ENCODE measurements around the gene PKNOX2.

PKNOX2 gene

DNA sequence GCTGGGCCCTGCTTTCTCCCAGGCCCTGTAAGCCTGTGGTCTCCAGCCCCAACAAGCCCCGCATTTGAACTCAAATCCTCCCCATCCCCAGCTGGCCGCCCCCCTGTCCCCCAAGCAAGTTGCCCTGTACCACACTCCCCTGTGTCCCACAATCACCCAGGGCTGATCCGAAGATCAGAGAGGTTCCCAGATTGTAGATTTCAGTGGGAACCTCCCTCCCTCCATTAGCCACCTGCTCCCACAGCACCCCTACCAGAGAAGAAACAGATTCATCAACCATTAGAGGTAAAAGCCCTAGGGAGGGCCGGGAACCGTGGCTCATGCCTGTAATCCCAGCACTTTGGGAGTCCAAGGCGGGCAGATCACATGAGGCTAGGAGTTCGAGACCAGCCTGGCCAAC is 224.1 kb downstream of the PKNOX2 start:
- TF ChIP-seq, protein P1, sequence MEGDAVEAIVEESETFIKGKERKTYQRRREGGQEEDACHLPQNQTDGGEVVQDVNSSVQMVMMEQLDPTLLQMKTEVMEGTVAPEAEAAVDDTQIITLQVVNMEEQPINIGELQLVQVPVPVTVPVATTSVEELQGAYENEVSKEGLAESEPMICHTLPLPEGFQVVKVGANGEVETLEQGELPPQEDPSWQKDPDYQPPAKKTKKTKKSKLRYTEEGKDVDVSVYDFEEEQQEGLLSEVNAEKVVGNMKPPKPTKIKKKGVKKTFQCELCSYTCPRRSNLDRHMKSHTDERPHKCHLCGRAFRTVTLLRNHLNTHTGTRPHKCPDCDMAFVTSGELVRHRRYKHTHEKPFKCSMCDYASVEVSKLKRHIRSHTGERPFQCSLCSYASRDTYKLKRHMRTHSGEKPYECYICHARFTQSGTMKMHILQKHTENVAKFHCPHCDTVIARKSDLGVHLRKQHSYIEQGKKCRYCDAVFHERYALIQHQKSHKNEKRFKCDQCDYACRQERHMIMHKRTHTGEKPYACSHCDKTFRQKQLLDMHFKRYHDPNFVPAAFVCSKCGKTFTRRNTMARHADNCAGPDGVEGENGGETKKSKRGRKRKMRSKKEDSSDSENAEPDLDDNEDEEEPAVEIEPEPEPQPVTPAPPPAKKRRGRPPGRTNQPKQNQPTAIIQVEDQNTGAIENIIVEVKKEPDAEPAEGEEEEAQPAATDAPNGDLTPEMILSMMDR (IDR thresholded peaks at IDR 0.05; ENCODE audit: insufficient read depth, low read length), result no peak
- no peak for TF ChIP-seq SPI1 (IDR thresholded peaks at IDR 0.05; ENCODE audit: borderline replicate concordance, low read depth)
- TF ChIP-seq, protein P2, sequence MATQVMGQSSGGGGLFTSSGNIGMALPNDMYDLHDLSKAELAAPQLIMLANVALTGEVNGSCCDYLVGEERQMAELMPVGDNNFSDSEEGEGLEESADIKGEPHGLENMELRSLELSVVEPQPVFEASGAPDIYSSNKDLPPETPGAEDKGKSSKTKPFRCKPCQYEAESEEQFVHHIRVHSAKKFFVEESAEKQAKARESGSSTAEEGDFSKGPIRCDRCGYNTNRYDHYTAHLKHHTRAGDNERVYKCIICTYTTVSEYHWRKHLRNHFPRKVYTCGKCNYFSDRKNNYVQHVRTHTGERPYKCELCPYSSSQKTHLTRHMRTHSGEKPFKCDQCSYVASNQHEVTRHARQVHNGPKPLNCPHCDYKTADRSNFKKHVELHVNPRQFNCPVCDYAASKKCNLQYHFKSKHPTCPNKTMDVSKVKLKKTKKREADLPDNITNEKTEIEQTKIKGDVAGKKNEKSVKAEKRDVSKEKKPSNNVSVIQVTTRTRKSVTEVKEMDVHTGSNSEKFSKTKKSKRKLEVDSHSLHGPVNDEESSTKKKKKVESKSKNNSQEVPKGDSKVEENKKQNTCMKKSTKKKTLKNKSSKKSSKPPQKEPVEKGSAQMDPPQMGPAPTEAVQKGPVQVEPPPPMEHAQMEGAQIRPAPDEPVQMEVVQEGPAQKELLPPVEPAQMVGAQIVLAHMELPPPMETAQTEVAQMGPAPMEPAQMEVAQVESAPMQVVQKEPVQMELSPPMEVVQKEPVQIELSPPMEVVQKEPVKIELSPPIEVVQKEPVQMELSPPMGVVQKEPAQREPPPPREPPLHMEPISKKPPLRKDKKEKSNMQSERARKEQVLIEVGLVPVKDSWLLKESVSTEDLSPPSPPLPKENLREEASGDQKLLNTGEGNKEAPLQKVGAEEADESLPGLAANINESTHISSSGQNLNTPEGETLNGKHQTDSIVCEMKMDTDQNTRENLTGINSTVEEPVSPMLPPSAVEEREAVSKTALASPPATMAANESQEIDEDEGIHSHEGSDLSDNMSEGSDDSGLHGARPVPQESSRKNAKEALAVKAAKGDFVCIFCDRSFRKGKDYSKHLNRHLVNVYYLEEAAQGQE (IDR thresholded peaks at IDR 0.05; ENCODE audit: insufficient replicate concordance, low read depth), result no peak
- no peak for TF ChIP-seq POLR2AphosphoS5 (IDR thresholded peaks at IDR 0.05; ENCODE audit: low read depth)
- TF ChIP-seq GABPA (IDR thresholded peaks at IDR 0.05; ENCODE audit: low read depth), result no peak

GRCh38 chr11:125389339-125390166 is 225.0 kb downstream of the PKNOX2 start:
- H3K4me3 ChIP-seq (replicated peaks; ENCODE audit: insufficient read depth, low read length), result no peak overlapping the region
- no peak overlapping the region for H3K27ac ChIP-seq (replicated peaks)
- peaks cover 2% of the 10 kb centered on the region for H3K27me3 ChIP-seq (ENCODE audit: insufficient read depth, poor library complexity, severe bottlenecking)
- TF ChIP-seq GABPA (IDR thresholded peaks at IDR 0.05; ENCODE audit: low read depth) (no peak), POLR2AphosphoS5 (IDR thresholded peaks at IDR 0.05; ENCODE audit: low read depth) (no peak), SPI1 (IDR thresholded peaks at IDR 0.05; ENCODE audit: borderline replicate concordance, low read depth) (no peak)
- TF ChIP-seq, protein P2 (IDR thresholded peaks at IDR 0.05; ENCODE audit: insufficient replicate concordance, low read depth), result no peak
- TF ChIP-seq, protein P1 (IDR thresholded peaks at IDR 0.05; ENCODE audit: insufficient read depth, low read length), result no peak
- DNase-seq (ENCODE audit: low read depth in 1 of 2, low spot score in 1 of 2), result no peak

More for the DNA sequence above, 224.1 kb downstream of the PKNOX2 start:
- DNase-seq (ENCODE audit: low read depth in 1 of 2, low spot score in 1 of 2), result no peak
- Histone ChIP-seq H3K27me3 (ENCODE audit: insufficient read depth, poor library complexity, severe bottlenecking) (no peaks in the 10 kb centered on the region), H3K27ac (replicated peaks) (no peak overlapping the region), H3K4me3 (replicated peaks; ENCODE audit: insufficient read depth, low read length) (no peak overlapping the region)

DNA sequence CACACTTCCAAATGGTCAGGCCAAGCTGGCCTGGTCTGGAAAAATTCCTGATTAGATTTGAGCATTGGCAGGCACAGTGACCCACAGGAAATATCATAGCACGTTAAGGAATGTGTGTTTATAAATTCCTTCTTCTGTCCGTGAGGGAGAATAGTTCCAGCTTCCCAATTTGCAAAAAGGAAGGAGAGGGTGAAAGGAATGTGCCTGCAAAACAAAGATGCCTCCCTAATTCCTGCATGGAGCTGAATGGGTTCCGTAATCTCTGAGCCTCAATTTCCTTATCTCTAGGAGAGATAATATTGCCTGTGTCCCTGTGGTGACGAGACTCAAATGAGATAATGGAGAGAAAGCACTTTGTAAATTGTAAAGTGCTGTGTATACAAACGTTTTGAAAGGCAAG is 226.4 kb downstream of the PKNOX2 start:
- no peak overlapping the region for H3K27ac ChIP-seq (replicated peaks)
- peaks cover 11% of the 10 kb centered on the region for H3K27me3 ChIP-seq (ENCODE audit: insufficient read depth, poor library complexity, severe bottlenecking)
- no peak for DNase-seq (ENCODE audit: low read depth in 1 of 2, low spot score in 1 of 2)
- no peak for TF ChIP-seq POLR2AphosphoS5 (IDR thresholded peaks at IDR 0.05; ENCODE audit: low read depth)
- TF ChIP-seq SPI1 (IDR thresholded peaks at IDR 0.05; ENCODE audit: borderline replicate concordance, low read depth), result no peak
- TF ChIP-seq GABPA (IDR thresholded peaks at IDR 0.05; ENCODE audit: low read depth), result no peak
- TF ChIP-seq, protein P1 (IDR thresholded peaks at IDR 0.05; ENCODE audit: insufficient read depth, low read length), result no peak
- TF ChIP-seq, protein P2 (IDR thresholded peaks at IDR 0.05; ENCODE audit: insufficient replicate concordance, low read depth), result no peak
- no peak overlapping the region for H3K4me3 ChIP-seq (replicated peaks; ENCODE audit: insufficient read depth, low read length)
